GM15510 (cell line): ENCODE measurements around the gene SNAP25.

Experiments
- POLR2A ChIP-seq: IDR thresholded peaks from 3 replicates; pipeline ENCODE4 v1.6.1; 2011; ENCODE audit warnings: borderline replicate concordance; ENCODE audit not compliant: insufficient read length; ENCODE audit errors: extremely low read depth

Gene SNAP25

GRCh38 chr20:10350188-10350842, 131.7 kb downstream of the SNAP25 start:
- no peak for TF ChIP-seq POLR2A

GRCh38 chr20:10352934-10353824, 134.5 kb downstream of the SNAP25 start:
- no peak for TF ChIP-seq POLR2A

GRCh38 chr20:10356628-10357027, 138.0 kb downstream of the SNAP25 start:
- no peak for TF ChIP-seq POLR2A
